Measurements from ENCODE around the gene TRMT2B. TPM values are rescaled to one million over a fixed set of nuclear protein-coding genes. Genes with fewer than 3 reads are reported as not detected.

Gene TRMT2B
- polyA plus RNA-seq, 4 donors, result 8.4 to 13.5 (median 11.1) TPM

Other genes with a start within 250 kb of the TRMT2B start
- 10 to 100 TPM; 15.8 to 24.9 (median 21.2) TPM for gene CSTF2, start 231.7 kb downstream of the TRMT2B start, polyA plus RNA-seq (ENCODE audit: insufficient read length in 4 of 4)
- gene NOX1, start 177.8 kb downstream of the TRMT2B start, polyA plus RNA-seq (ENCODE audit: insufficient read length in 4 of 4), result 1 to 10 TPM in 3 of 4 donors, under 1 TPM in 1; 0.48 to 1.4 (median 1.1) TPM
- under 1 TPM; 0.08 to 0.43 (median 0.37) TPM for gene XKRX, start 123.2 kb downstream of the TRMT2B start, polyA plus RNA-seq (ENCODE audit: insufficient read length in 4 of 4)
- under 1 TPM in 3 of 4 donors, not detected in 1; 0.25 to 0.61 (median 0.34) TPM for gene ARL13A, start 82.4 kb downstream of the TRMT2B start, polyA plus RNA-seq (ENCODE audit: insufficient read length in 4 of 4)
- 10 to 100 TPM in 2 of 4 donors, 1 to 10 TPM in 2; 7.7 to 16.6 (median 10.1) TPM for gene TMEM35A, start 26.8 kb upstream of the TRMT2B start, polyA plus RNA-seq (ENCODE audit: insufficient read length in 4 of 4)
- gene CENPI, start 46.1 kb upstream of the TRMT2B start, polyA plus RNA-seq (ENCODE audit: insufficient read length in 4 of 4), result 1 to 10 TPM; 7.8 to 9.7 (median 9.0) TPM
- 1 to 10 TPM; 1.7 to 2.9 (median 1.9) TPM for gene DRP2, start 167.7 kb upstream of the TRMT2B start, polyA plus RNA-seq (ENCODE audit: insufficient read length in 4 of 4)
- under 1 TPM; 0.46 to 0.85 (median 0.62) TPM for gene TAF7L, start 239.2 kb upstream of the TRMT2B start, polyA plus RNA-seq (ENCODE audit: insufficient read length in 4 of 4)